Upper lobe of right lung (tissue), 1 donor: ENCODE measurements around the gene PASD1. TPM values are rescaled to one million over a fixed set of nuclear protein-coding genes. Genes with fewer than 3 reads are reported as not detected.
"Not testable (repeated sequence)": the region's sequence is repeated elsewhere in the genome, so short reads cannot be mapped to it uniquely, and the experiment has no call there.

Experiments used
- ATAC-seq: fragments of 200-7000 bp; cut with Tn5 transposase; one replicate; pipeline ENCODE4 v1.9.1; 2020; ENCODE audit warnings: mild to moderate bottlenecking, moderate library complexity
- DNase-seq: peaks from one replicate; pipeline ENCODE4 v3.0.0-alpha.2; 2020
- H3K27ac ChIP-seq: fragments of 200-600 bp; one replicate; pipeline ENCODE4 v1.8.0; 2022
- H3K27me3 ChIP-seq: fragments of 200-600 bp; one replicate; pipeline ENCODE4 v1.8.0; 2022; ENCODE audit warnings: mild to moderate bottlenecking
- H3K36me3 ChIP-seq: fragments of 200-600 bp; one replicate; pipeline ENCODE4 v1.8.0; 2022
- H3K4me1 ChIP-seq: fragments of 200-600 bp; one replicate; pipeline ENCODE4 v1.8.0; 2022
- H3K4me3 ChIP-seq: fragments of 200-600 bp; one replicate; pipeline ENCODE4 v1.8.0; 2022; ENCODE audit warnings: mild to moderate bottlenecking
- H3K9me3 ChIP-seq: fragments of 200-600 bp; one replicate; pipeline ENCODE4 v1.8.0; 2022
- CTCF ChIP-seq: fragments of 200-600 bp; IDR thresholded peaks from one replicate; pipeline ENCODE4 v1.8.0; 2022; ENCODE audit warnings: antibody characterized with exemption
- intact Hi-C: fragments of 100-400 bp; cut with DNase I; formaldehyde crosslinking; loops from one replicate; pipeline ENCODE4 v1.11.0; 2022
- total RNA-seq: library from RNA; stranded (reverse); fragmentation: NEBNext Ultra II Directional; extraction: Animal tissue kit (Norgen Biotek cat#: 25700); gene quantifications from one replicate; pipeline ENCODE4 v1.2.1, GENCODE V29; 2021
- donor health status: DM: no; HTN: yes; CAD: no; lungs with severe emphysema.

The PASD1 gene
- total RNA-seq, 1 donor from 2014 or later, result not detected

GRCh38 chrX:151564035-151564434, 560 bp downstream of the PASD1 start:
- ATAC-seq (no peak), DNase-seq (no peak)
- Histone ChIP-seq H3K4me1 (no peaks in the 10 kb centered on the region), H3K36me3 (no peaks in the 10 kb centered on the region), H3K27ac (no peak overlapping the region), H3K27me3 (no peaks in the 10 kb centered on the region), H3K4me3 (no peak overlapping the region), H3K9me3 (no peaks in the 10 kb centered on the region)
- no peak for TF ChIP-seq CTCF
- intact Hi-C loops, result no loop called here

- intact Hi-C loops, H3K4me1 ChIP-seq, H3K27me3 ChIP-seq, DNase-seq, H3K27ac ChIP-seq, H3K36me3 ChIP-seq, H3K9me3 ChIP-seq, ATAC-seq, H3K4me3 ChIP-seq: not testable (repeated sequence)
Measured at GRCh38 chrX:151566872-151567271, 3.4 kb downstream of the PASD1 start.

GRCh38 chrX:151570561-151570960, 7.1 kb downstream of the PASD1 start:
- no peaks in the 10 kb centered on the region for H3K4me1 ChIP-seq
- no peak overlapping the region for H3K4me3 ChIP-seq
- TF ChIP-seq CTCF, result no peak
- H3K27ac ChIP-seq, result no peak overlapping the region
- no peaks in the 10 kb centered on the region for H3K27me3 ChIP-seq
- DNase-seq (no peak), ATAC-seq (no peak)
- no peaks in the 10 kb centered on the region for H3K9me3 ChIP-seq
- H3K36me3 ChIP-seq, result no peaks in the 10 kb centered on the region
- intact Hi-C loops, result no loop called here

- intact Hi-C loops, H3K4me3 ChIP-seq, DNase-seq, H3K27me3 ChIP-seq, H3K36me3 ChIP-seq, H3K9me3 ChIP-seq, H3K27ac ChIP-seq, ATAC-seq, H3K4me1 ChIP-seq: not testable (repeated sequence)
Measured at GRCh38 chrX:151593384-151593783, 29.9 kb downstream of the PASD1 start.

- Histone ChIP-seq H3K9me3 (no peaks in the 10 kb centered on the region), H3K4me1 (no peaks in the 10 kb centered on the region), H3K4me3 (no peak overlapping the region), H3K27ac (no peak overlapping the region), H3K27me3 (no peaks in the 10 kb centered on the region), H3K36me3 (no peaks in the 10 kb centered on the region)
- ATAC-seq (no peak), DNase-seq (no peak)
- intact Hi-C loops, result no loop called here
- no peak for TF ChIP-seq CTCF
Measured at GRCh38 chrX:151596282-151596681, 32.8 kb downstream of the PASD1 start.

- Histone ChIP-seq H3K27ac (no peak overlapping the region), H3K36me3 (no peaks in the 10 kb centered on the region), H3K9me3 (no peaks in the 10 kb centered on the region), H3K27me3 (no peaks in the 10 kb centered on the region), H3K4me1 (no peaks in the 10 kb centered on the region), H3K4me3 (no peak overlapping the region)
- no peak for TF ChIP-seq CTCF
- intact Hi-C loops, result no loop called here
- ATAC-seq (no peak), DNase-seq (no peak)
Measured at GRCh38 chrX:151604931-151605330, 41.5 kb downstream of the PASD1 start.

- Histone ChIP-seq H3K27me3 (no peaks in the 10 kb centered on the region), H3K36me3 (no peaks in the 10 kb centered on the region), H3K4me1 (no peaks in the 10 kb centered on the region), H3K27ac (no peak overlapping the region), H3K4me3 (no peak overlapping the region), H3K9me3 (no peaks in the 10 kb centered on the region)
- intact Hi-C loops, result no loop called here
- DNase-seq, result no peak
- TF ChIP-seq CTCF, result no peak
- no peak for ATAC-seq
Measured at GRCh38 chrX:151609222-151609621, 45.7 kb downstream of the PASD1 start.
